T follicular helper cell (primary cell): ENCODE results near the gene CYB561.

Source experiments
- DNase-seq: peaks from one replicate; pipeline ENCODE4 v3.0.0-alpha.2; 2020; ENCODE audit warnings: low read depth

The CYB561 gene

GRCh38 chr17:63434951-63435571 is 11.0 kb downstream of the CYB561 start:
- peak; percentile 33 for DNase-seq

DNA sequence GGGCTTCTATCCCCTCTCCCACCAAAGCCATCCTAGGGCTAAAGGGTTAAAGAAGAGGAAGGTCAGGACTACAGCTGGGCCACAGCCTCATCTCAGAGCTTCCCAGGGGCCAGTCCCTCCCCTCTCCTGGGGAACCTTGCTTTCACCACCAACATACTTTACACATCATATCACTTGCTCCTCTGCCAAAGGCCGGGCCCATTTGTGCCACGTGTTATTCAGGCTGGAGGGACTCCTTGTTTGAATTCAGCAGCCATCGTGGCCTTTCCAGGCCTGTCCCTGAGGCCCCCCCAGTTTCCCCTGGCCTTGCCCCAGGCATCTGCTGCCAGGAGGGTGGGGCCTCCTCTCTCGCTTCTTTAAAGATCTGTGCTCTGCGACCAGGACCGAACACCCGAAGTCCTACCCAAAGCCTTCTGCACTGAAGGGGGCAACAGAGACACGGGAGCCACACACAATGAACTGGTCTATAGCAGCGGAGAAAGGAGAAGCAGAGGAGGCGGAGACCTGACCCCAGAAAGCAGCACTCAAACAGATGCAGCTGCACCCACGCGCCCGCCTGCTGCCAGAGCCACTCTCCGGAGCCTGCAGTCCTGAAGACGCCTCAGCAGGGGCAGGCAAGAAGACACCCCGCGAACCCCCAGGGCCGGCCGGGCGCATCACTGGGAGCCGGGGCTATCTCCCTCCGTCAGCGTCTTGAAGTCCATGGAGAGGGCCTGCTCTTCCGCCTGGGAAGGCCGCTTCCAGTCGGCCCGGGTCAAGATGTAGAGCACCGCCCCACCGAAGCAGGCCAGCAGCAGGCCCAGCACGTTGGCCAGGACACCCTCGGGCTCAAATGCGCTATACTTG is 12.1 kb downstream of the CYB561 start:
- no peak for DNase-seq

GRCh38 chr17:63431939-63432804 is 13.9 kb downstream of the CYB561 start:
- DNase-seq, result no peak

GRCh38 chr17:63431618-63431938 is 14.5 kb downstream of the CYB561 start:
- no peak for DNase-seq

- DNase-seq, result no peak
Observed at GRCh38 chr17:63430223-63430622, 15.9 kb downstream of the CYB561 start.

DNA sequence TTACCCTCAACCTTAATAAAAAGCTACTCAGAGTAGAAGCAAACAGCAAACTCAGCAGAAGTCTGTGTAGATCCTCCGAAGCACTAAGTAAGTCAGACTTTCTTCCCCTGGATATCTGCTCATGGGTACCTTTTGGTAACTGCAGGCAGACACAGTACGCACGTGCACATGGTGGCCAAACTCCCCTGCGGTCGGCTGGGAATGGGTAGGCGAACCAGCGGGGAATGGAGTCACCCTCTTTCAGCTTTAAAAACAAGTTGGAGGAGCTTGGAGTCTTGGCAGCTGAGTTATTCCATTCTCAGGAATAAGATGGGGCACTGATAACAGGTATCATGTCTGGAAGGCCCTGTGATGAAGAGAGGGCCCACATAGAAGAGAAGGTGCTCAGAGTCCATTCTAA is 16.3 kb downstream of the CYB561 start:
- no peak for DNase-seq

- DNase-seq, result no peak
Observed at GRCh38 chr17:63426917-63427308, 19.2 kb downstream of the CYB561 start.

DNA sequence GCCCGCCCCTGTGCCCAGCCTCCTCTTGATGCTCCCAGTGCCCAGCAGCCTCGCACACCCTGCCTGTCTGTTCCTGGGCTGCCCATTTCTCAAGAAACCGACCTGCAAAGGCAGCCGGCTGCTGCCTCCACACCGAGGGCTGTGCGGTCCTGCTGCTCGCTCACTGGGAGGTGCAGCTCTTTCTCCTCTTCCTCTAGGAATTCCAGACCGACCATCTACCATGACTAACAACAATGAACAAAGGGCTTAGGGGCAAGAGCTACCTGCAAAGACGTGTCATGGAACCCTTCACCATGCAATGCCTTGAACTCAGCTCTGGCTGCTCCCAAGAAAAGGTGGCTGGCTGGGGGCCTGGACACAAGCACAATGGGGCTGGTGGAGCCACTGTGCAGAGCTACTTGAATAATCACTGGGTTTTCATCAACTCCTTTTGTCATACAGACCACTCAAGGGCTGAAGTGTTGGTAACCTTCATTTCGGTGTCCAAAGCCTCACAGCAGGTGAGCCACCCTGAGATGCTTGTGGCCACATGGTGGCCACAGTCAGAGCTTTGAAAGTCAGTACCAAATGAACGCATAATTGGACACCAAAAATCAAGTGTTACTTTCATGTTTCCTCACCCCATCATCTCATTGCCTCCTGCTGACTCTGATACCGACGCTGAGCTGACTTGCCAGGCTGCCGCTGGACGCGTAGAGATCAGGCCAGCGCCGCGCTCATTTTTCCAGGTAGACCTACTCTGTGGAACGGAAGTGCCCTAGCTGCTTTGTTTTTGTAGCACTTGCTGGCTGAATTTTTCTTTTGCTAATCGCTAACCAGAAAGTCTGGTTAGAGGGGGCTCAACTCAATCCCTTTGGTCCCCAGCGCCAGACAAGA is 19.8 kb downstream of the CYB561 start:
- no peak for DNase-seq

- peak; percentile 61 for DNase-seq
Observed at GRCh38 chr17:63425483-63425882, 20.6 kb downstream of the CYB561 start.

DNA sequence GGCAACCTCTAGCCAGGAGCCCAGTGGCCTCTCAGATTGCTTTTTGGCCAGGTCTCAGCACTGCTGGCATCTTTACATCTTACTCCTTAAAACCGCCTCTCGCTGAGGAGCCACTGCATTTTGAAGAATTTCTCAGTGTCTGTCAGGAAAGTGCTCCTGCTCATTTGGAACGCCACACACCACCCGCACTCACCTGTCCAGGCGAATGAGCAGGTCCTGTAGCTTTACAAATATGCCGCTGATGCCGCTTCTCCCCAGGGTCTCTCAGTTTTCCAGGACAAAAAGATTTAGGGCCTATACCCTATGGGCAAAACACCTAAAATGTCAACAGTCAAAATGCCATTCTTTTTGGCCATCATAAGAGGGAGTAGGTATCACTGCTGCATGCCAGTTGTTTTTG is 22.1 kb downstream of the CYB561 start:
- no peak for DNase-seq

- DNase-seq, result no peak
Observed at GRCh38 chr17:63423251-63423950, 22.7 kb downstream of the CYB561 start.

- DNase-seq, result no peak
Observed at GRCh38 chr17:63421681-63422645, 24.1 kb downstream of the CYB561 start.

DNA sequence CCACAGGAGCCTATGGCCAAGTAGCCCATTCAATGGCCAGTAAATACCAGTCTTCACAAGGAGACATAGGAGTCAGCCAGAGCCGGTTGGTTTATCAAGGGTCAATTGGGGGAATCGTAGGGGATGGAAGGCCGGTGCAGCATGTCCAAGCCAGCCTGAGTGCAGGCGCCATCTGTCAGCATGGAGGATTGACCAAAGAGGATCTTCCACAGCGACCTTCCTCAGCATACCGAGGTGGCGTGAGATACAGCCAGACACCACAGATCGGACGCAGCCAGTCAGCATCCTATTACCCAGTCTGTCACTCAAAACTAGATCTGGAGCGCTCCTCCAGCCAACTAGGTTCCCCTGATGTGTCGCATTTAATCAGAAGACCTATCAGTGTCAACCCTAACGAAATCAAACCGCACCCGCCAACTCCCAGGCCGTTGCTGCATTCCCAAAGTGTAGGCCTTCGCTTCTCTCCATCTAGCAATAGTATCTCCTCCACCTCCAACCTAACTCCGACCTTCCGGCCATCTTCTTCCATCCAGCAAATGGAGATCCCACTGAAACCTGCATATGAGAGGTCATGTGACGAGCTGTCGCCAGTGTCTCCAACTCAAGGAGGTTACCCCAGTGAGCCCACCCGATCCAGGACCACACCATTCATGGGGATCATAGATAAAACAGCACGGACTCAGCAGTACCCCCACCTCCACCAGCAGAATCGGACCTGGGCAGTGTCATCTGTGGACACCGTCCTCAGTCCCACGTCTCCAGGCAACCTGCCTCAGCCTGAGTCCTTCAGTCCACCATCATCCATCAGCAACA is 25.0 kb downstream of the CYB561 start:
- DNase-seq, result no peak

GRCh38 chr17:63419949-63420867 is 25.9 kb downstream of the CYB561 start:
- DNase-seq, result peak; percentile 16

DNA sequence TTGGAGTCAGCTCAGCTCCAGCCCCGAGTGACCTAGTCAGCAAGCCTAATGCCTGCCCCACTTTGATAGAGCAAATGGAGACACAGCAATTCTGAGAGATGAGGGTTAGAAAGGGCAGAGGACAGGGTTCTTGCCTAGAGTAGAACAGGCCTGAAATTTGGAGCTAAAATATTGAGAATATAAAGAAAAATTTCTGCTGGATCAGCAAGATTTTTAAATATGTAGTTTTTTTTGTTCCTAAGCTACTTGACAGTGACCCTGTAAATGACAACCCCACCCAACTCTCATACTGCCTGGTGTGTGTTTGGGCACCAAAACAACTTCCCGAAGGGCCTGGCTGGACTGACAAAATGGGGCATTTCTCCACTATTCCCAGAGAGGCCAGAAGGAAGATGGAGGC is 26.7 kb downstream of the CYB561 start:
- DNase-seq, result no peak

GRCh38 chr17:63418540-63418939 is 27.6 kb downstream of the CYB561 start:
- no peak for DNase-seq

- DNase-seq, result no peak
Observed at GRCh38 chr17:63414222-63414621, 31.9 kb downstream of the CYB561 start.

DNA sequence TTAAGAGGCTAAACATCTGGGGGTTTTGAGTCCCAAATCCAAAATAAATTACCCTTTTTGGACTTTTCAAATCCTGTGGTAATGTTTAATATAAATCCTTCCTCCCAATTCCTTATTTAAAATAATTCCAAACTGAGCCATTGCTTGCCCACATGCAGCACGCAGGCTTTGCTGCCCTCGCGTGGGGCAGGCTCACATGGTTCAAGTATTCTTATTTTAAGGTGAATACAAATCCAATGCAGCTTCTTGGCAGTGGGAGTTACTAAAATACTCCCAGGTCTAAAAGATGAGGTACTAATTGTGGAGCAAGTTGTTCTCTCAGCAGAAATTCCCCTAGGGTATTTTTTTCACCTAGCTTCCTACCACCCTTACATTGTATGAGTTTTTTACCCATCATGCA is 33.0 kb downstream of the CYB561 start:
- no peak for DNase-seq
